Measurements from ENCODE around the gene TPP1.

Gene TPP1

GRCh38 chr11:6599881-6600390 lies 19.3 kb downstream of the TPP1 start:
- H3K27me3 Mint-ChIP-seq = no peaks in the 10 kb centered on the region
- peaks cover 6% of the 10 kb centered on the region for H3K36me3 Mint-ChIP-seq
- peak overlapping the region; percentile 39 for H3K27ac Mint-ChIP-seq
- H3K4me3 Mint-ChIP-seq = no peak overlapping the region
- no peaks in the 10 kb centered on the region for H3K9me3 Mint-ChIP-seq
- H3K4me1 Mint-ChIP-seq = peaks cover 37% of the 10 kb centered on the region

- no peaks in the 10 kb centered on the region for H3K27me3 Mint-ChIP-seq
- H3K27ac Mint-ChIP-seq = peak overlapping the region; percentile 39
- H3K36me3 Mint-ChIP-seq = peaks cover 6% of the 10 kb centered on the region
- H3K4me3 Mint-ChIP-seq = no peak overlapping the region
- no peaks in the 10 kb centered on the region for H3K9me3 Mint-ChIP-seq
- peaks cover 40% of the 10 kb centered on the region for H3K4me1 Mint-ChIP-seq
Observed at GRCh38 chr11:6599449-6599848, 19.8 kb downstream of the TPP1 start.

DNA sequence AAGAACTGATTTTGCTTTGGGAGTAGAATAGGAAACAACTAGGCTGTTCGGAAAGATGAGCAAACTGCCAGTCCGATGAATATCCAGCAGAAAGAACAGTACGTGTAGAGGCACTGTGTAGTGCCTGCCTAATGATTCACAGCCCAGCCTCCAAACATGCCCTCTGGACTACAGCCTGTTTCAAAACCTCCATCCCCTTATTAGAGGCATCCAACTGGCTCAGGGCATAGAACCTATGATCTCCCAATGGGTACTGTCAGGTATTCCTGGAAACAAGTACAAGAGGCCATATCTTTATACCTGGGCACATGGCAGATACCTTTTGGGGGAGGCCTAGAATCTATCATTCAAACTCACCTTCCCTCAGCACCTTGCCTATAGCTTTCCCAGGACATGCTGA lies 20.7 kb downstream of the TPP1 start:
- H3K4me1 Mint-ChIP-seq = peaks cover 49% of the 10 kb centered on the region
- no peak overlapping the region for H3K4me3 Mint-ChIP-seq
- no peaks in the 10 kb centered on the region for H3K27me3 Mint-ChIP-seq
- no peak overlapping the region for H3K27ac Mint-ChIP-seq
- no peaks in the 10 kb centered on the region for H3K9me3 Mint-ChIP-seq
- peaks cover 9% of the 10 kb centered on the region for H3K36me3 Mint-ChIP-seq

DNA sequence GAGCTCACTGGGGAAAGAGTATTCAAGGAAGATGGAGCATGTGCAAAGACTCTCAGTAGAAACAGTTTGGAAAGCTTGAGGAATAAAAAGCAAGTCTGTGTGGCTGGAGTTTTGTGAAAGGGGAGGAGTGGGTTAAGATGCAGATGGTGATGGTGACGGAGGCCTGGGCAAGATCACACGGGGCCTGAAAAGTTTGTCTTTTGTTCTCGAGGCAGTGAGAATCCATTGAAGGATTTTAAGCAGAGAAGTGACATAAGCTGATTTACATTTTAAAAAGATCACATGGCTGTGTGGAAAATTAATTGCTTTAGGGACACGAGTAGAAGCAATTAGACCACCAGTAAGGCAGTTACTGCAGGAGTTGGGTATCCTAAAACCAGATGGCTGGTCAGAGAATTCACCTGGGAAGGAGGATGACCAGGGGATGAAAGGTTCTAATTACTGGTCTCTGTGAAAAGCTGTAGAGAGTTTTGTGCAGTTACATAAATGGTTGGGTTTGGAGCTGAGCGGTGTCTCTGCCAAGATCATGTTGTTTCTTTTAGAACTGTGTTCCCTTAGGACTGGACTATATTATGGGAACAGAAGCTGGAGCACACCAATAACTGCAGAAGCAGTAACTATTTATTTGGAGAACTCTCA lies 22.9 kb downstream of the TPP1 start:
- no peak overlapping the region for H3K4me3 Mint-ChIP-seq
- H3K4me1 Mint-ChIP-seq = peaks cover 45% of the 10 kb centered on the region
- no peaks in the 10 kb centered on the region for H3K9me3 Mint-ChIP-seq
- peaks cover 18% of the 10 kb centered on the region for H3K36me3 Mint-ChIP-seq
- H3K27me3 Mint-ChIP-seq = no peaks in the 10 kb centered on the region
- H3K27ac Mint-ChIP-seq = no peak overlapping the region

DNA sequence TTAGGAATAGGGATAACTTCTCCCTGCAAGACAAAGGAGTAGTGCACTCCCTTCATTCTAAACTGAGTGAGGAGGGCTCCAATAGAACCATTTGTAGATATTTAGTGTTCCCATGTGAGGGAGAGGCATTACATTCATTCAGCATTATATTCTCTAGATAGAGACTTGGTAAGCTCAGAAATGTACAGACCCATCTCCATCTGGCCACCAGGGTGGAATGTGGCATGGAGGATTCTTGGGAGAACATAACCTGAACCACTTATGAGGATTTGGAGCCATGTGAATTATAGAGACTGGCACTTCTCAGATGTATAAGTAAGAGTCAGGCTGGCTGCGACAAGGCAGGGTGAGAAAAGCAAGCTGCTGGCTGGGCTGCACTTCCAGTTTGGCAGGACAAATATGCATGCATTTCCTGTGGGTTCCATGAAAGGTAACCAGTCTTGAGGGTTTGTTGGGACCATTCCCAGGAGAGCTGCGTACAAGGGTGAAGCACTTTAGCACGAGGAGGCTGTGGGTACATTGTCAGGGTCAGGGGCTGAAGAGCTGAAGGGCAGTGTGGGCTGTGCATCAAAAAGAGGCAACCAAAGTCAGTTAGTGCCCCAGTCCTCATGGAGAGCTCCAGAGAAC lies 25.0 kb downstream of the TPP1 start:
- H3K4me1 Mint-ChIP-seq = peaks cover 38% of the 10 kb centered on the region
- peaks cover 23% of the 10 kb centered on the region for H3K36me3 Mint-ChIP-seq
- no peak overlapping the region for H3K27ac Mint-ChIP-seq
- no peak overlapping the region for H3K4me3 Mint-ChIP-seq
- no peaks in the 10 kb centered on the region for H3K27me3 Mint-ChIP-seq
- no peaks in the 10 kb centered on the region for H3K9me3 Mint-ChIP-seq

DNA sequence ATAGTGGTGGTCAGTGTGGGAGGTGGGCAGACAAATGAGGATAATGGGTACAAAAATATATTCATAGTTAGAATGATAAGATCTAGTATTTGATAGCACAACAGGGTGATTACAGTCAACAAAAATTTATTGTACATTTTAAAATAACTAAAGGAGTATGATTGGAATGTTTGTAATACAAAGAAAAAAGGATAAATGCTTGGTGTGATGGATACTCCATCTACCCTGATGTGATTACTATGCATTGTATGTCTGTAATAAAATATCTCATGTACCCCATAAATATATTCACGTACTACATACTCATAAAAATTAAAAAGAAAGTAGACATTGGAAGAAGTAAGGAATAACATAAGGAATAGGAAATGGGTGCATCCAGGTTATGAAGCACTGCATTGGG lies 31.2 kb downstream of the TPP1 start:
- H3K27ac Mint-ChIP-seq = no peak overlapping the region

GRCh38 chr11:6587360-6587953 lies 31.8 kb downstream of the TPP1 start:
- Mint-ChIP-seq H3K27ac (no peak overlapping the region), H3K27me3 (no peaks in the 10 kb centered on the region), H3K36me3 (peaks cover 40% of the 10 kb centered on the region), H3K9me3 (peaks cover 21% of the 10 kb centered on the region), H3K4me1 (no peaks in the 10 kb centered on the region), H3K4me3 (no peak overlapping the region)

More for the DNA sequence above, 31.2 kb downstream of the TPP1 start:
- no peaks in the 10 kb centered on the region for H3K4me1 Mint-ChIP-seq
- H3K9me3 Mint-ChIP-seq = peaks cover 17% of the 10 kb centered on the region
- peaks cover 36% of the 10 kb centered on the region for H3K36me3 Mint-ChIP-seq
- no peak overlapping the region for H3K4me3 Mint-ChIP-seq
- no peaks in the 10 kb centered on the region for H3K27me3 Mint-ChIP-seq

DNA sequence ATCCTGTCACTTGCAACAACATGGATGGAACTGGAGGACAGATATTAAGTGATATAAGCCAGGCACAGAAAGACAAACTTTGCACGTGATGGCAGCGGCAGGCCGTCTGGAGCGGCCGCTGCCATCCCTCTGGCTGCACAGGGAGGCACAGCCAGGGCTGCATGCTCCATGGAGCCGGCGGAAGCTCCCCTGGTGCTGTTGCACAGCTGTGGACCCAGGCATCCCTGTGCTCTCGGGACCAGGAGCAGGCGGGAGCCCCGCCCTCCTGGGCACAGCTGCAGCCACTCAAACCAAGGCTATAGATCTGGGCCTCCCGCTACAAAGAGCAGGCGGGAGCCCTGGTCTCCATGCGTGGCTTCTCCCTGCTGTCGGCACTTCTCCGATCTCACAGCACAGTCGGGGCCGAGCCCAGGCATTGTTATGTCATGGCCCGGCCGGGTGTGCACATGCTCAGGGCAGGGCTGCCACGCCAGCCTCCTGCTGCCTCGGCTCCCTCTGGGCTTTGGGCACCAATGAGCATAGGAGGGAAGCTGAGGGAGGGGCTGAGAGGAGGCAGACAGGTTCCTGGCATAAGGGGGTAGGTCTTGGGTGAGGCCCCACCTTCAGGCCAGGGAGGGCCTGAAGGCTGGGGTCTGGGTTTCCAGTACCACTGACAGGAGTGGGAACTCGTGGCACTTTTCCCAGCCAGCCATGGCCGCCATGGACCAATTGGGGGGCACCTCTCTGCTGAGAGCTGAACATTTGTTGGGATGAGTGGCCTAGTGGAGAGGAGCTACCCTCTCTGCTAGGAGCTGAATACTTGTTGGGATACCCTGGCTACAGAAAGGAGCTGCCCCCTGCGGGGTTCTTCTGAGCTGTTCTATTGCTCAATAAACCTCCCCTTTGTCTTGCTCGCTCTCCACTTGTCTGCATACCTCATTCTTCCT lies 32.5 kb downstream of the TPP1 start:
- Mint-ChIP-seq H3K27me3 (no peaks in the 10 kb centered on the region), H3K36me3 (peaks cover 42% of the 10 kb centered on the region)

GRCh38 chr11:6584528-6584927 lies 34.7 kb downstream of the TPP1 start:
- Mint-ChIP-seq H3K27me3 (no peaks in the 10 kb centered on the region), H3K4me3 (no peak overlapping the region), H3K27ac (no peak overlapping the region), H3K9me3 (peaks cover 21% of the 10 kb centered on the region), H3K4me1 (peaks cover 3% of the 10 kb centered on the region), H3K36me3 (peaks cover 40% of the 10 kb centered on the region)

More for the DNA sequence above, 32.5 kb downstream of the TPP1 start:
- Mint-ChIP-seq H3K27ac (no peak overlapping the region), H3K4me1 (no peaks in the 10 kb centered on the region), H3K4me3 (no peak overlapping the region), H3K9me3 (peaks cover 21% of the 10 kb centered on the region)

DNA sequence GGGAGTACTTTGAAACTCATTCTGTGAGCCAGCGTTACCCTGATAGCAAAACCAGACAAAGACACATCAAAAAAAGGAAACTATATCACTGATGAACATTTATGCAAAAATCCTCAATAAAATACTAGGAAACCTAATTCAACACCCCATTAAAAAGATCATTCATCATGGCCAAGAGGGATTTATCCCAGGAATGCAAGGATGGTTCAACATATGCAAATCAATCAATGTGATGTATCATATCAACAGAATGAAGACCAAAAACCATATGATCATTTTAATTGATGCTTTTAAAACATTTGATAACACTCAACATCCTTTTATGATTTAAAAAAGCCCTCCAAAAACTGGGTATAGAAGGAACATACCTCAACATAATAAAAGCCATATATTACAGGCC lies 35.6 kb downstream of the TPP1 start:
- Mint-ChIP-seq H3K4me3 (no peak overlapping the region), H3K4me1 (peaks cover 3% of the 10 kb centered on the region), H3K9me3 (peaks cover 21% of the 10 kb centered on the region), H3K27ac (no peak overlapping the region), H3K36me3 (peaks cover 40% of the 10 kb centered on the region), H3K27me3 (no peaks in the 10 kb centered on the region)

GRCh38 chr11:6579681-6580080 lies 39.5 kb downstream of the TPP1 start:
- H3K9me3 Mint-ChIP-seq = peaks cover 17% of the 10 kb centered on the region
- H3K36me3 Mint-ChIP-seq = peaks cover 31% of the 10 kb centered on the region
- peaks cover 3% of the 10 kb centered on the region for H3K4me1 Mint-ChIP-seq
- no peaks in the 10 kb centered on the region for H3K27me3 Mint-ChIP-seq
- no peak overlapping the region for H3K4me3 Mint-ChIP-seq
- no peak overlapping the region for H3K27ac Mint-ChIP-seq

- peaks cover 3% of the 10 kb centered on the region for H3K4me1 Mint-ChIP-seq
- H3K9me3 Mint-ChIP-seq = peaks cover 5% of the 10 kb centered on the region
- no peaks in the 10 kb centered on the region for H3K27me3 Mint-ChIP-seq
- no peak overlapping the region for H3K4me3 Mint-ChIP-seq
- H3K27ac Mint-ChIP-seq = no peak overlapping the region
- H3K36me3 Mint-ChIP-seq = peaks cover 18% of the 10 kb centered on the region
Observed at GRCh38 chr11:6578134-6578533, 41.1 kb downstream of the TPP1 start.

GRCh38 chr11:6576471-6577373 lies 42.5 kb downstream of the TPP1 start:
- H3K4me3 Mint-ChIP-seq = no peak overlapping the region

DNA sequence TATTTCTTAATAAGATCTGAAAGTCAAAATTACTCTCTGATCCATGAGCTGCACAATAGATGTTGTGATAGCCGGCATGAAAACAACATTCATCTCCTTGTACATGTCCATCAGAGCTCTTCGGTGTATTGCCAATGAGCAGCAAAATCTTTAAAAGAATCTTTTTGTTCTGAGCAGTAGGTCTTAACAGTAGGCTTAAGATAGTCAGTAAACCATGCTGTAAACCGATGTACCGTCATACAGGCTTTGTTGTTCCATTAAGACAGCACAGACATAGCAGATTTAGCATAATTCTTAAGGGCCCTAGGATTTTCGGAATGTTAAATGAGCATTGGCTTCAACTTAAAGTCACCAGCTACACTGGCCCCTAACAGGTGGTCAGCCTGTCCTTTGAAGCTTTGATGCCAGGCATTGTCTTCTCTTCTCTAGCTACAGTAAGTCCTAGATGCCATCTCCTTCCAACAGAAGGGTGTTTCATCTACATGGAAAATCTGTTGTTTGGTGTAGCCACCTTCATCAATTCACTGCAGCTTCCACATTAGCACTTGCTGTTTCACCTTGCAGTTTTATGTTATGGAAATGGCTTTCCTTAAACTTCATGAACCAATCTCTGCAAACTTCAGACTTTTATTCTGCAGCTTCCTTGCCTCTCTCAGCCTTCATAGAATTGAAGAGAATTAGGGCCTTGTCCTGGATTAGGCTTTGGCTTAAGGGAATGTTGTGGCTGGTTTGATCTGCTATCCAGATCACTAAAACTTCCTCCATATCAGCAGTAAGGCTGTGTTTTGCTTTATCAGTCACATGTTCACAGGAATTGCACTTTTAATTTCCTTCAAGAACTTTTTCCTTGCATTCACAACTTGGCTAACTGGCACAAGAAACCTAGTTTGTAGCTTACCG lies 44.2 kb downstream of the TPP1 start:
- Mint-ChIP-seq H3K36me3 (peaks cover 4% of the 10 kb centered on the region), H3K27me3 (no peaks in the 10 kb centered on the region), H3K4me1 (no peaks in the 10 kb centered on the region), H3K9me3 (no peaks in the 10 kb centered on the region), H3K4me3 (no peak overlapping the region), H3K27ac (no peak overlapping the region)

More at GRCh38 chr11:6576471-6577373, 42.5 kb downstream of the TPP1 start:
- H3K27ac Mint-ChIP-seq = no peak overlapping the region
- H3K4me1 Mint-ChIP-seq = peaks cover 3% of the 10 kb centered on the region
- no peaks in the 10 kb centered on the region for H3K27me3 Mint-ChIP-seq
- H3K36me3 Mint-ChIP-seq = peaks cover 9% of the 10 kb centered on the region
- no peaks in the 10 kb centered on the region for H3K9me3 Mint-ChIP-seq
